CD4-positive, alpha-beta T cell treated with Interleukin-15 for 4 hours (primary cell): ENCODE data around the gene NIBAN1.

Experiments used
- DNase-seq: peaks from one replicate; pipeline ENCODE4 v3.0.0-alpha.2; 2020; ENCODE audit warnings: low spot score

The NIBAN1 gene

DNA sequence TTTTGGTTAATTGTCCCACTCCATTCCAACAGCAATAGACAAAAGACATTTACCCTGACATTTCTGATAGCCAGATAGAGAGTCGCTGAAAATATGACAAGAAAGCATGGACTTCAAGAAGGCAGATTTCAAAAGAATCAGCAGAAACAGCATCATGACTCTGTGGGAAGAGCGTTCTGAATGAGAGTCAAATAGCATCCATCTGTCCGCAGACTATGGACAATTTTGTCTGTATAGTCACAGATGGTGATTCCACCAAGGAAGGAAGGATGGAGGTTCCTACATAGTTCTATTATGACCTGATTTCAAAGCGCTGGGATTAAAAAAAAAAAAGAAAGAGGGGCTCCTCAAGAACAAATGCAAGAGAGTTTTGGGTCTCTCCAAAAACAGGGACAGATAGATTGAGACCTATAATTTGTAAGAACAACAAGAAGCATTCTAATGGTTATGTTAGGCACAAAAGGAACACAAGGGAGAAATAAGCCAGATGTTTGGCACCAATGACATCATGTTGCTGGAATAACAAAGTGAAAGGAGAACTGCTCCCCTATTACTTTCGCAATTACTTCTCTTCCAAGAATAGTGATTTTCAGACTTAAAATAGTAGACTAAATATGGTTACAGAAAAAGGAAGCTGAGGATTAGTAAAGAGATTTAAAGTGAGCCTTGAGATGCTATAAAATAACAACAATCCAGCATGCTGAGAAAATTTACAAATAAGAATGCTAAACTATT is 28.5 kb downstream of the NIBAN1 start:
- DNase-seq: no peak

GRCh38 chr1:184945029-184945428 is 29.3 kb downstream of the NIBAN1 start:
- DNase-seq: no peak

GRCh38 chr1:184943998-184944397 is 30.3 kb downstream of the NIBAN1 start:
- DNase-seq: no peak

DNA sequence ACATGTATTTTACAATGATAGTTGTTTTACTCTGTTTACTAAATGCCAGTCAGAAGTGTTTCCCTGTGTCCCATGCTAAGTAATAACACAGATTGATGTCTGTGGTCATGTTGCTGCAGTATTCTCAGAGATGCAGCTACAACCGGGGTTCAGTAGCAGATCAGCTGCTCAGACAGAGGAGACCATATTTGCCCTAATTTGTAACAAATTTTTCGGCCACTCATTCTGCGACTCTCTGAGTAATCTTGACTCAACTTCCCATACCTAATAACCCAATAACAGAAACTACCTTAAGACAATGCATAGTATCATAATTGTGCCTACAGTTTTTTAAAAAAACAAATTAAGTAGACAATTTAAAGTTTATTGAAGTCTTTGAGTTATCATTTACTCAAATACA is 32.6 kb downstream of the NIBAN1 start:
- DNase-seq: no peak

DNA sequence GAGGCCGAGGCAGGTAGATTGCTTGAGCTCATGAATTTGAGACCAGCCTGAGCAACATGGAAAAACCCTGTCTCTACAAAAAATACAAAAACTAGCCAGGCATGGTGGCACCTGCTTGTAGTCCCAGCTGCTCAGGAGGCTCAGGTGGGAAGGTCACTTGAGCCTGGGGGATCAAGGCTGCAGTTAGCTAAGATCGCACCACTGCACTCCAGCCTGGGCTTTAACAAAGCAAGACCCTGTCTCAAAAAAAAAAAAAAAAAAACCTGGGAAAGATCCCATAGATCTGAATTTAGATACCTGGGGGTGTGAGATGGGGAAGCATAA is 32.9 kb downstream of the NIBAN1 start:
- no peak for DNase-seq

DNA sequence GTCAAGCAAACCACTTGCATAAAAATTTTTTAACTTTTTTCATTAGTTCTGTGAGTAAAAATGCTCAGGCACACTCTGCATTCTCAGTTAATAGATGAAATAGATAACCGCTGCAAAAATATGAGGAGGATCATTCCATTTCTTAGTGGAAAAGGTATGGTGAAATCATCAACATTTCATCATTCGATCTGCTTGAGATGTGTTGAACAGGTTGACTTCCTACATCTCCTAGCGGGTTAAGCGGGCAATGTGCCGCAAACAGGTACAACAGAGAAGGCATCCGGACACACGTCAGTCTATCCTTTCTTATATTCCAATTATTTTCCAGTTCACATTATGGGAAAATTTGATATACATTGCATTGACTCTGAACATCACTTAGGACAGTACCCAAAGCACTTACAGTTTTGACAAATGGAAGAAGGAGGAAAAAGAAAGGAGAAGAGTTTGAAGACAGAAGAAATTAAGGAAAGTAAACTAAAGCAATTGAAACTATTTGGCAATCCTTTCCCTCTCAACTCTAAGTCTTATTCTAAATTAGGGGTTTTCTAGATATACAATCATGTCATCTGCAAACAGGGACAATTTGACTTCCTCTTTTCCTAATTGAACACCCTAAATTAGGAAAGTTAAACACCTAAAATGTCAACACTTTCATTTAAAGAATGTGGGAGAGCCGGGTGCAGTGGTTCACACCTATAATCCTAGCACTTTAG is 33.5 kb downstream of the NIBAN1 start:
- no peak for DNase-seq

- no peak for DNase-seq
These were observed 34.1 kb downstream of the NIBAN1 start for GRCh38 chr1:184940226-184940625.

DNA sequence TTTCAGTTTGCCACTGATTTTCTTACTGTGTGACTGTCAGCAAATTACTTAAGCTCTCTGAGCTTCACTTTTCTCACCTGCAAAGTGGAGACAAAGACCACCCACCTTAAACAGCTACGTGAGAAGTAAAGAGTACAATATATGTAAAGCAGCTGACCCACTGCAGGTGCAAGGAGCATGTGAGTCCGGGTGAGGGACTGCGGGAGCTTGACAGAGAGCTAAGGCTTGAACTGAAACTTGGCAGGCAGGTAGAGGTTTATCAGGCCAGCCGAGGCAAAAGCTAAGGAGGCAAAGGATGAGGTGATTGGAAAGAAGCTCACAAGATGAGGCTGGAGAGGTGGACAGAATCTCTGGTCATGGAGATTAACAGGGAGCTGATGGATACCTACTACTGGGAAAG is 36.6 kb downstream of the NIBAN1 start:
- no peak for DNase-seq

GRCh38 chr1:184935920-184936798 is 38.1 kb downstream of the NIBAN1 start:
- DNase-seq: no peak

GRCh38 chr1:184933944-184934343 is 40.4 kb downstream of the NIBAN1 start:
- DNase-seq: no peak

- DNase-seq: no peak
These were observed 42.0 kb downstream of the NIBAN1 start for GRCh38 chr1:184932319-184932718.

DNA sequence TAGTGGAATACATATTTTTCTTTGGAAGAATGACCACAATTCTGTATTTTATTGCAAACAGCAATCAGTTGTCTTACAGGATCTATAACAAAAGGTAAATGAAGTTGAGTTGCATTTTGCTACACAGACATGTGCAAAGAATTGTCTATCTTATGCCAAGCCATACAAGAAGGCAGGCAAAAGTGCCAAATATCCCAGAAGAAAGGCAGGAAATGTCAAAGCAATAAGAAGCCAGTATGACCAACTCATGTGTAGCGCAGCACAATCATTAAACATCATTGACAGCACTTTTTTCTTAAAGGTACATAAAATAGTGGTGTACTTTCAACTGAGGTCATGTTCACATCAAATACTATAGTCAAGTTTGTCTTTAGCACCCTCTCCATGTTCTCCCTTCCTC is 42.7 kb downstream of the NIBAN1 start:
- DNase-seq: no peak

DNA sequence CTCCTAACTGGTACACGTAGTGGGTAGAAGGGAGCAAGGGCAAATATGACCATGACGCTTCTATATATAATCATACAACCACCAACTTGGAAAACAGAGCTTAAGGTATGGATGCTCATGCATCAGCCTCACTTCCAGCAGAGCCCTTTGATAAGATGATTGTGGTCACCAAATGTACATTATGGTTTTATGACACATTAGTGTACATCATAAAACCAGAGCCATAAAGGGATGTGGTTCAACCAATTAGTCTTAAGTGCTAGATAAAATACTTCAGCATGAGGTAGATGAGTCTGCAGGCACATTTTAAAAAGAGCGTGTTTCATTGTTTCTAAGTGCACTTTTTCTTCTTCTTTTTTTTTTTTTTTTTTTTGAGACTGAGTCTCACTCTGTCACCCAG is 43.7 kb downstream of the NIBAN1 start:
- DNase-seq: peak; percentile 34

DNA sequence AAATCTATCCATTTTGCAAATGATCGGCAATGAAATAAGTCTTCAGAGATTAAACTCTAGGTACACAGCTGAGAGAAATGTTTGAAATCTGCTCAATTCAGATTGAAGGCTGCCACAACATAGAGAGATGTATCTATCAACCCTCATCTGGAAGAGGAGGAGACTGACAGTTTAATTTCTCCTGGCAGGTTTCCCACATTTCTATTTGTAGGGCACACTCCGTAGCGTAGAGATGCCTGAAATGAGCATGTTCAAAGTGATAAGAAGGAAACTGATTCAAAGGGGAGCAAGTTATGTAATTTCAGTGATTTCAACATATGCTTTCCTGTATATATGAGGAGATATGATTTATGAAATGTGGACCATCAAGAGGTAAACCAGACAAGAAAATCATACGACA is 44.1 kb downstream of the NIBAN1 start:
- DNase-seq: no peak

DNA sequence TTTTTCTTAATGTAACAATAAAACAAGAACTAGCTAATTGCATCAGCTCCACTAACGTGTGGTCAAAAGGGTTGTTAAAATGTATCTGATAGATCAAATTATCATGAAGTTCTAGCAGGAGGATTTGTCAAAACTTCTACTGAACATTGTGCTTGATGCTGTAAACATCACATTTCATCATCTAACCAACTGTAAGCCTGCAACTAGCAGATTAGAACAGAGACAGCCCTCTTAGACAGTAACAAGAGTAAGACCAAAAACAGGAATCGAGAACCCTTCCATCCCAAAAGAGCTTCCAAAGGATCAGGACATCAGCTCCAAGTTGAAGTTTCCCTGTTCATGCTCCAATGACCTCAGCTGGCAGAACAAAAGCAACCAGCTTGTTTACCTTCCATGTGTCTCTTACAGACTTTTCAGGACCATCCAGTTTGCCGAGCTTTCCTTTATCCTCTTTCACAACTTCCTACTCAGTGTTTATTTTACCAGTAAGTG is 44.6 kb downstream of the NIBAN1 start:
- no peak for DNase-seq

- no peak for DNase-seq
These were observed 45.9 kb downstream of the NIBAN1 start for GRCh38 chr1:184928394-184928793.
